ENCODE results near the gene FADS2.

Gene FADS2

GRCh38 chr11:61854206-61854895 is 26.3 kb downstream of the FADS2 start:
- ATAC-seq, result no peak
- TF ChIP-seq, protein P1, sequence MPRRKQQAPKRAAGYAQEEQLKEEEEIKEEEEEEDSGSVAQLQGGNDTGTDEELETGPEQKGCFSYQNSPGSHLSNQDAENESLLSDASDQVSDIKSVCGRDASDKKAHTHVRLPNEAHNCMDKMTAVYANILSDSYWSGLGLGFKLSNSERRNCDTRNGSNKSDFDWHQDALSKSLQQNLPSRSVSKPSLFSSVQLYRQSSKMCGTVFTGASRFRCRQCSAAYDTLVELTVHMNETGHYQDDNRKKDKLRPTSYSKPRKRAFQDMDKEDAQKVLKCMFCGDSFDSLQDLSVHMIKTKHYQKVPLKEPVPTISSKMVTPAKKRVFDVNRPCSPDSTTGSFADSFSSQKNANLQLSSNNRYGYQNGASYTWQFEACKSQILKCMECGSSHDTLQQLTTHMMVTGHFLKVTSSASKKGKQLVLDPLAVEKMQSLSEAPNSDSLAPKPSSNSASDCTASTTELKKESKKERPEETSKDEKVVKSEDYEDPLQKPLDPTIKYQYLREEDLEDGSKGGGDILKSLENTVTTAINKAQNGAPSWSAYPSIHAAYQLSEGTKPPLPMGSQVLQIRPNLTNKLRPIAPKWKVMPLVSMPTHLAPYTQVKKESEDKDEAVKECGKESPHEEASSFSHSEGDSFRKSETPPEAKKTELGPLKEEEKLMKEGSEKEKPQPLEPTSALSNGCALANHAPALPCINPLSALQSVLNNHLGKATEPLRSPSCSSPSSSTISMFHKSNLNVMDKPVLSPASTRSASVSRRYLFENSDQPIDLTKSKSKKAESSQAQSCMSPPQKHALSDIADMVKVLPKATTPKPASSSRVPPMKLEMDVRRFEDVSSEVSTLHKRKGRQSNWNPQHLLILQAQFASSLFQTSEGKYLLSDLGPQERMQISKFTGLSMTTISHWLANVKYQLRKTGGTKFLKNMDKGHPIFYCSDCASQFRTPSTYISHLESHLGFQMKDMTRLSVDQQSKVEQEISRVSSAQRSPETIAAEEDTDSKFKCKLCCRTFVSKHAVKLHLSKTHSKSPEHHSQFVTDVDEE (CRISPR knock-in tag; IDR thresholded peaks at IDR 0.05), result no peak

DNA sequence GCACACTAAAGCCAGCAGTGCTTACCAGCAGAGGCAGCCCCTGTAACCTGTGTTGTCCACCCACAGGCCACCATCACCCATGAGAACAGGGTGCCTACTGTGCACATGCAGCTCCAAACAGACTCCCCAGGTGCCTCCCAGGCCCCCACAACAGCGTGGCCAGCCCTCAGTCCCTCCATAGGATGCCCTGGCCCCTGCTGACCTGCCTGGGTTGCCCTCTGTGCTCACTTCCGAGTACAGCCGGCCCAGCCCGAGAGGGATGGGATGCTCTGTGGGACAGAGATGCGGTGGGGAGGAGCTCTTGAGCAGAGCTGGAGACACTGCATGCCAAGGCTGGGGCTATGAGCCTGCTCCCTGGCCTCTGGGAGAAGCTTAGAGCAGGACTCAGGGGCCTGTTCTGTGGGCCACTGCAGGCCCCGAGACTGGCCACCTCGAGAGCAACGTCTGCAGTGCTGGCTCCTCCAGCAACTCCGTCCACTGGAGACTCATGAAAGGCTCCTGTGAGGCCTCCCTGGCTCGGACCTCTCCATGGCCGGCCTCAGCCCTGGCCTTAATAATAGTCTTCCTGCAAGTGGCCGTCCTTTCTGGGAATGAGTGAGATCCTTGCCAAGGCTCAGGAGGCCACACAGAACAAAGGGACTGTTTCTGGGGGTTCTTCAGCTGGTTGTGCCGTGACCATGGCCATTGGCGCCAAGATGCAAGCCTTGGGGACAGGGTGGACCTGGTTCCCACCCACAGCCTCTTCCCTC is 27.0 kb downstream of the FADS2 start:
- no peak; the same call in 2 of the 3 replicates for ATAC-seq
- TF ChIP-seq RARB (CRISPR knock-in tag; IDR thresholded peaks at IDR 0.05) (no peak), ZNF8 (CRISPR knock-in tag; IDR thresholded peaks at IDR 0.05) (no peak)

DNA sequence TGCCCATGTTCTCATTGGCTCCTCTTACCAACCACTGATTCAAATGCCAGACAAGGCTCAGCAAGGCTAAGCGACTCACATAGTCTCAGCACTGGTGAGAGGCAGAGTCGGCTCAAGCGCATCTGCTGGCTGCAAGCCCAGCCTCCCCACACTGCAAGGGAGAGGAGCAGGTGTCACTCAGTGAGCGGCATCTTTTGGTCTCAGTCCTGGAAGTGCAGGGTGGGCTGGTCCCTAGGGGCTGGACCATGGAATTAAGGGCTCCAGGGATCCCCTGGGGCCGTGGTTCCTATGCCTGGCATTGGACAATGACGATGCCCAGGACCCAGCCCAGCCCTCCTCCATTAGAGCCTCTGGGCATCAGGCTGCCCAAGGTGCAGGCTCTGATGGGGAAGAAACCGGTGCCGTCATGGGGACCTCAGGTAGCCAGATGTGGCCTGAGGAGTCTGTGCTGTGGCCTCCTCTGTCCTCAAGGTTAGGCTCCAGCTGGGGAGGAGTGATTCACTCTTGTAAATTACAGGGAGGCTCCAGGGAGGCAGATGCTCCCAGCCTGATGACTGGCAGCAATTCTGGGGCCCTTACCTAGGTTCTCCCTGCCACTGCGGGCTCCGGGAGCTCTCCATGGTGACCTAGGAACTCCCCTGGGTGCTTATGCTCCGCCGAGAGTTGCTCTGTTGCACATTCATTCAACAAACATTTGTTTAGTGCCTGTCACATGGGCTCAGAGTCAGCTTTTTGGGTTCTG is 28.0 kb downstream of the FADS2 start:
- ATAC-seq, result no peak
- no peak for TF ChIP-seq CSDC2 (CRISPR knock-in tag; IDR thresholded peaks at IDR 0.05)
- no peak for TF ChIP-seq ZNF70 (CRISPR knock-in tag; IDR thresholded peaks at IDR 0.05)
- no peak for TF ChIP-seq ARNTL (CRISPR knock-in tag; IDR thresholded peaks at IDR 0.05; ENCODE audit: borderline replicate concordance, low read depth)
- no peak for TF ChIP-seq RARB (CRISPR knock-in tag; IDR thresholded peaks at IDR 0.05)
- TF ChIP-seq, protein P1 (CRISPR knock-in tag; IDR thresholded peaks at IDR 0.05), result no peak

DNA sequence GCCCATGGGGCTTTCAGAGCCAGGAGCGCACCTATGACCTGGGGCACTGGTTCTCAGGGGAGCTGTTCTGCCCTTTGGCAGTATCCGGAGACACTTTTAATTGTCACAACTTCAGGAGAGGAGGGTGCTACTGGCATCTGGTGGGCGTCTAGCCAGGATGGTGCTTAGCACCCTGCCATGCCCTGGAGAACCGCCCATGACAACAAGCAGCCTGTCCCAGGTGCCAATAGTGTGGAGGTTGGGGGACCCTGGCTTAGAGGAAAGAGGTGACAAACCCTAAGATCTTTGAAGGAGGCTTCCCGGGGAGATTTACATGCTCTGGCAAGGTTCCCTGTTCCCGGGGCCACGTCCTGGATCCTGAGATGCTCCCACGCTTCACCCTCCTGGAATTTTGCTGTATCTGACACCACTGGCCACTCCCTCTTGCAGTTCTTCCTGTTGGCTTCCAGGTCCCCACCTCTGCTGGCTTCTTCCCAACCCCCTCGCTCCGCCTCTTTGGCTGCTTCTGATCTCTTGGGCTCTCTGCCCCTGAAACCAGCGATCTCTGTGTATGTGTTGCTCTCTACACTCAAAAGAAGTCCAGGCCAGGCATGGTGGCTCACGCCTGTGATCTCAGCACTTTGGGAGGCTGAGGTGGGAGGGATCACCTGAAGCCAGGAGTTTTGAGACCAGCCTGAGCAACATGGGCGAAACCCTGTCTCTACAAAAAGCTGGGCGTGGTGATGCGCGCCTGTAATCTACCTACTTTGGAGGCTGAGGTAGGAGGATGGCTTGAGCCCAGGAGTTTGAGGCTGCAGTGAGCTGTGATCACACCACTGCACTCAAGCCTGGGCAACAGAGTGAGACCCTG is 32.2 kb downstream of the FADS2 start:
- ATAC-seq, result no peak
- TF ChIP-seq BACH2 (CRISPR knock-in tag; IDR thresholded peaks at IDR 0.05; ENCODE audit: borderline replicate concordance) (no peak), ZNF70 (CRISPR knock-in tag; IDR thresholded peaks at IDR 0.05) (no peak), OSR1 (CRISPR knock-in tag; IDR thresholded peaks at IDR 0.05) (no peak), TOX (CRISPR knock-in tag; IDR thresholded peaks at IDR 0.05; ENCODE audit: borderline replicate concordance) (no peak), ARNTL (CRISPR knock-in tag; IDR thresholded peaks at IDR 0.05; ENCODE audit: borderline replicate concordance, low read depth) (no peak), CREB5 (CRISPR knock-in tag; IDR thresholded peaks at IDR 0.05; ENCODE audit: low read depth) (no peak), ZNF8 (CRISPR knock-in tag; IDR thresholded peaks at IDR 0.05) (no peak), ESRRG (CRISPR knock-in tag; IDR thresholded peaks at IDR 0.05) (no peak)
- TF ChIP-seq, protein P2, sequence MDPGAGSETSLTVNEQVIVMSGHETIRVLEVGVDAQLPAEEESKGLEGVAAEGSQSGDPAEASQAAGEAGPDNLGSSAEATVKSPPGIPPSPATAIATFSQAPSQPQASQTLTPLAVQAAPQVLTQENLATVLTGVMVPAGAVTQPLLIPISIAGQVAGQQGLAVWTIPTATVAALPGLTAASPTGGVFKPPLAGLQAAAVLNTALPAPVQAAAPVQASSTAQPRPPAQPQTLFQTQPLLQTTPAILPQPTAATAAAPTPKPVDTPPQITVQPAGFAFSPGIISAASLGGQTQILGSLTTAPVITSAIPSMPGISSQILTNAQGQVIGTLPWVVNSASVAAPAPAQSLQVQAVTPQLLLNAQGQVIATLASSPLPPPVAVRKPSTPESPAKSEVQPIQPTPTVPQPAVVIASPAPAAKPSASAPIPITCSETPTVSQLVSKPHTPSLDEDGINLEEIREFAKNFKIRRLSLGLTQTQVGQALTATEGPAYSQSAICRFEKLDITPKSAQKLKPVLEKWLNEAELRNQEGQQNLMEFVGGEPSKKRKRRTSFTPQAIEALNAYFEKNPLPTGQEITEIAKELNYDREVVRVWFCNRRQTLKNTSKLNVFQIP (CRISPR knock-in tag; IDR thresholded peaks at IDR 0.05; ENCODE audit: borderline replicate concordance, low read depth), result no peak
